ENCODE data around the gene CLDN9. TPM values are rescaled to one million over a fixed set of nuclear protein-coding genes. Genes with fewer than 3 reads are reported as not detected.

Gene CLDN9
- polyA plus RNA-seq, 1 experiment: not detected

GRCh38 chr16:2987833-2988232 lies 24.9 kb upstream of the CLDN9 start:
- Histone ChIP-seq H3K27me3 (ENCODE audit: control insufficient read depth, insufficient read depth, low read length) (peaks cover 6% of the 10 kb centered on the region), H3K36me3 (ENCODE audit: control insufficient read depth, insufficient read depth, low read length) (no peaks in the 10 kb centered on the region), H3K4me3 (ENCODE audit: low read depth, low read length) (no peak overlapping the region)
- CTCF ChIA-PET: interaction anchor here (0.6 to 0.9 kb wide), 2 partner anchors 12 to 15 kb away, joined by 3 read pairs; no protein-coding TSS in a partner anchor
- POLR2A ChIA-PET: interaction anchor here (0.6 kb wide), 1 partner anchor 149 kb away, joined by 3 read pairs; no protein-coding TSS in a partner anchor
- no peak for DNase-seq (ENCODE audit: low read depth)
- TF ChIP-seq CTCF (IDR thresholded peaks at IDR 0.05; ENCODE audit: insufficient read depth, low read depth, low read length): no peak

- H3K36me3 ChIP-seq (ENCODE audit: control insufficient read depth, insufficient read depth, low read length): no peaks in the 10 kb centered on the region
- CTCF ChIA-PET: no interaction called here
- TF ChIP-seq CTCF (IDR thresholded peaks at IDR 0.05; ENCODE audit: insufficient read depth, low read depth, low read length): no peak
- POLR2A ChIA-PET: no interaction called here
- DNase-seq (ENCODE audit: low read depth): no peak
- H3K27me3 ChIP-seq (ENCODE audit: control insufficient read depth, insufficient read depth, low read length): peaks cover 6% of the 10 kb centered on the region
- no peak overlapping the region for H3K4me3 ChIP-seq (ENCODE audit: low read depth, low read length)
These were observed 24.1 kb upstream of the CLDN9 start for GRCh38 chr16:2988590-2989099.

GRCh38 chr16:2990891-2991290 lies 21.8 kb upstream of the CLDN9 start:
- H3K27me3 ChIP-seq (ENCODE audit: control insufficient read depth, insufficient read depth, low read length): peaks cover 6% of the 10 kb centered on the region
- TF ChIP-seq CTCF (IDR thresholded peaks at IDR 0.05; ENCODE audit: insufficient read depth, low read depth, low read length): no peak
- no peaks in the 10 kb centered on the region for H3K36me3 ChIP-seq (ENCODE audit: control insufficient read depth, insufficient read depth, low read length)
- POLR2A ChIA-PET: no interaction called here
- no peak for DNase-seq (ENCODE audit: low read depth)
- no peak overlapping the region for H3K4me3 ChIP-seq (ENCODE audit: low read depth, low read length)
- CTCF ChIA-PET: interaction anchor here (0.9 to 1.2 kb wide), 2 partner anchors 8 to 38 kb away, joined by 4 to 8 read pairs; no protein-coding TSS in a partner anchor

GRCh38 chr16:2991566-2992261 lies 21.0 kb upstream of the CLDN9 start:
- no peak for TF ChIP-seq CTCF (IDR thresholded peaks at IDR 0.05; ENCODE audit: insufficient read depth, low read depth, low read length)
- DNase-seq (ENCODE audit: low read depth): no peak
- no peaks in the 10 kb centered on the region for H3K36me3 ChIP-seq (ENCODE audit: control insufficient read depth, insufficient read depth, low read length)
- ChIA-PET POLR2A (no interaction called here), CTCF (interaction anchor here (0.9 to 1.2 kb wide), 3 partner anchors 9 to 40 kb away, joined by 3 to 8 read pairs (median 4); no protein-coding TSS in a partner anchor)
- H3K27me3 ChIP-seq (ENCODE audit: control insufficient read depth, insufficient read depth, low read length): peaks cover 8% of the 10 kb centered on the region
- no peak overlapping the region for H3K4me3 ChIP-seq (ENCODE audit: low read depth, low read length)

GRCh38 chr16:2992383-2993081 lies 20.2 kb upstream of the CLDN9 start:
- no peaks in the 10 kb centered on the region for H3K36me3 ChIP-seq (ENCODE audit: control insufficient read depth, insufficient read depth, low read length)
- no peak for TF ChIP-seq CTCF (IDR thresholded peaks at IDR 0.05; ENCODE audit: insufficient read depth, low read depth, low read length)
- H3K4me3 ChIP-seq (ENCODE audit: low read depth, low read length): no peak overlapping the region
- ChIA-PET POLR2A (no interaction called here), CTCF (interaction anchor here (1.0 to 1.9 kb wide), 2 partner anchors 8 to 39 kb away, joined by 3 to 5 read pairs; no protein-coding TSS in a partner anchor)
- peaks cover 10% of the 10 kb centered on the region for H3K27me3 ChIP-seq (ENCODE audit: control insufficient read depth, insufficient read depth, low read length)
- DNase-seq (ENCODE audit: low read depth): no peak
